ENCODE results near the gene KDM4B.

The KDM4B gene

DNA sequence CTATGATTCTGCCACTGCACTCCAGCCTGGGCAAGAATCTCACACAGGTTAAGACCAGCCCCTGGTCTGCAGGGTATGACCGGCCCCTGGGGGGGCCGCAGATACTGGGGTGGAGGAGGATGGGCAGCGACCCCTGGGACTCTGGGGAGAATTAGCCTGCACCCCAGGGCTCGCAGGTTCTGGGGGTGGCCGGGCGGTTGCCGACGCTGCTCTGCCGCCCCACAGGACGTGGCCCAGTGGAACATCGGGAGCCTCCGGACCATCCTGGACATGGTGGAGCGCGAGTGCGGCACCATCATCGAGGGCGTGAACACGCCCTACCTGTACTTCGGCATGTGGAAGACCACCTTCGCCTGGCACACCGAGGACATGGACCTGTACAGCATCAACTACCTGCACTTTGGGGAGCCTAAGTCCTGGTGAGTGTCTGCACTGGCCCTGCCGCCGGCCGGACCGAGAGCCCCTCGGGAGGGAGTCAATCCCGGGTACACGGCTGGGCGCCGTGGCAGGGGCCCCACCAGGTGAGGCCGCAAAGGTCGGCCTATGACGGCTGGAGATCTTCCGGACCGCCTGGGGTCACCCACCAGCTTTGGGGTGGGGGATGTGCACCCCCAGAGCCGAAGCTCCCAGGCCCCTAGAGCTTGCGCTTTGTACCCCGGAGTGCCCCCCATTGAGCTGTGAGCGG lies 78.5 kb downstream of the KDM4B start:
- peaks cover 2% of the 10 kb centered on the region for H3K36me3 ChIP-seq (ENCODE audit: control insufficient read depth, insufficient read depth, low read length)
- H3K4me1 ChIP-seq (ENCODE audit: control insufficient read depth, insufficient read depth, low read length): peaks cover 4% of the 10 kb centered on the region
- H3K27ac ChIP-seq (ENCODE audit: low read depth, low read length): no peak overlapping the region
- H3K4me3 ChIP-seq (ENCODE audit: low read length): no peak overlapping the region
- H3K27me3 ChIP-seq (ENCODE audit: control insufficient read depth, insufficient read depth, low read length): no peaks in the 10 kb centered on the region
- H3K9ac ChIP-seq (ENCODE audit: low read length): no peak overlapping the region

DNA sequence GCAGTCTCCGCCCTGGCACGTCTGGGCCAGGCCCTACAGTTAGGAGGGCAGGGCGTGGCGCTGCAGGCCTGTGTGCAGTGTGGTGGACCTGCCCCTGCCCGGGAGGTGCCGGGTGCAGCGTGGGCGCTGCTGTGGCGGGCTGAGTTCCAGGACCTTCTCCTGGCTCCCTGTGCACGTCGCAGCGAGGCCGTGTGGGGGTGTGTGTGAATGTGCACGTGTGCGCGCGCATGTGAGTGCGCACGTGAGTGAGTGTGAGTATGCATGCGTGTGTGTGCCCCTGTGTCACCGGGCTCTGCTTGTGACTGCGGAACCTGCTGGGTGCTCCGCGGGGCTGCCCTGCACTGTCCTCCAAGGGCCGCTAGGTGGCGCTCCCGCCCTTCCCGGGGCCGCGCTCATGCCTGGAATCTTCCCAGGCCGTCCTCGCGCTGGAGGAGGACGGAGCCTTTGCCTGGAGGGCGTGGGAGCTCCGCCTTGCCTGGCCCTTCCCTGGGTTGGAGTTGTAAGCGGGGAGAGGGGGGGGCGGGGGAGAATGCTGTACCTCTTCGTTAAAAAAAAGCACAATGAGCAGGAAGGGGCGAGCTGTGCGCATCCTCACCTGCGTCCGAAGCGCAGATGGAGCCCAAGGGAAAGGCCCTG lies 79.3 kb downstream of the KDM4B start:
- Histone ChIP-seq H3K36me3 (ENCODE audit: control insufficient read depth, insufficient read depth, low read length) (peaks cover 2% of the 10 kb centered on the region), H3K27me3 (ENCODE audit: control insufficient read depth, insufficient read depth, low read length) (no peaks in the 10 kb centered on the region), H3K9ac (ENCODE audit: low read length) (no peak overlapping the region), H3K4me1 (ENCODE audit: control insufficient read depth, insufficient read depth, low read length) (peaks cover 4% of the 10 kb centered on the region), H3K27ac (ENCODE audit: low read depth, low read length) (no peak overlapping the region), H3K4me3 (ENCODE audit: low read length) (no peak overlapping the region)

DNA sequence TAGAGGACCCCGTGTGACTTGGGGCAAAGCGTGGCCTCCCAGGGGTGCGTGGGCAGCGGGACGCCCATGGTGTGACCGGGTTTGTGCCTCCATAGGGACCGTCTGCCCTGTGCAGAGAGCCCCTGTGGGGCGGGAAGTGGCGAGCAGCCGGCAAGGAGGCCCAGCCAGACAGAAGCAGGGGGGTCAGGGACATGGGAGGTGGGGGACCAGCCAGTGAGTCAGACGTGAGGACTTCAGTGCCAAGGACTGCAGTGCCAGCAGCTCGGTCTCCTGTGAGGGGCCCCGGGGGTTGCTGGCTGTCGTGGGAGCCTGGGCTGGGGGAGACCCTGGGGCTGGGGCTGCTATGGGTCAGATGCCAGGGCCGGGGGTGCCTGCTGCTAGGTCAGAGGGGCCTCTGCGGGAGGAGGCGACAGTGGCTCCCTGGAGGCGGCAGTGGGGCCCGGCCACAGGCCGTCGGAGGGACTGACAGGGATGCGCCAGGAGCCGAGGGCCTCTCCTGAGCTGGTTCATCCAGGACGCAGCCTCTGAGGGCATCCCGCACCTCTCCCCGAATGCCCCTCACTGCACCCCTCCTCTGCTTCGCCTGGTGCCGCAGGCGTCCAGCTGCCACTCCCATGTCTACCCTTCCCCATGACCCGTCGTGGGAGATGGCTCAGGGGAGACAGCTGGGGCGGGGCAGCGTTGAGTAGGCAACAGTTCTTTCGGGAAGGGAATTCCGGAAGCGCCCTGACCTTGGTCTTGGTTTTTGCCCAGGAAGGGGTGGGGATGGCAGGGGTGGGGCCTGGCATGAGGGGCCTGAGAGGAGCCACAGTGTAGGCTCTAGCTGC lies 80.0 kb downstream of the KDM4B start:
- peaks cover 4% of the 10 kb centered on the region for H3K4me1 ChIP-seq (ENCODE audit: control insufficient read depth, insufficient read depth, low read length)
- no peak overlapping the region for H3K9ac ChIP-seq (ENCODE audit: low read length)
- peaks cover 3% of the 10 kb centered on the region for H3K36me3 ChIP-seq (ENCODE audit: control insufficient read depth, insufficient read depth, low read length)
- H3K4me3 ChIP-seq (ENCODE audit: low read length): no peak overlapping the region
- H3K27ac ChIP-seq (ENCODE audit: low read depth, low read length): no peak overlapping the region
- no peaks in the 10 kb centered on the region for H3K27me3 ChIP-seq (ENCODE audit: control insufficient read depth, insufficient read depth, low read length)

DNA sequence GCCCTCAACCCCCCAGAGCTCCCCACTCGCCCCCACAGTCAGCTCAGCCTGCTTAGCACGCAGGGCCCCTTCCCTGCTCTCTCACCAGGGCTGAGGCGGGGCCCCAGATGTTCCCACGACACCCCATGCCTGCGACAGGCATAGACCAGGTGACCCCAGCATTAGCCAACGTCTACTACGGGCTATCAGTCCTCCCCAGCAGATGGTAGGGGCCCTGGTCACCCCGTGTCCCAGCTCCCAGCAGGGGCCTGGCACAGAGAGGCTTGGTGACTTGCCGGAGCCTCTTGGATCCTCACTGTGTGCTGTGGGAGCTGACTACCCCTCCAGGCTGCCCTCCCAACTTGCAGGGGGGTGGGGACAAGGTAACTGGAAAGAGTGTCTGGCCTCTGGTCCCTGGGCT lies 80.6 kb downstream of the KDM4B start:
- Histone ChIP-seq H3K27me3 (ENCODE audit: control insufficient read depth, insufficient read depth, low read length) (no peaks in the 10 kb centered on the region), H3K36me3 (ENCODE audit: control insufficient read depth, insufficient read depth, low read length) (peaks cover 4% of the 10 kb centered on the region), H3K9ac (ENCODE audit: low read length) (no peak overlapping the region), H3K27ac (ENCODE audit: low read depth, low read length) (no peak overlapping the region), H3K4me1 (ENCODE audit: control insufficient read depth, insufficient read depth, low read length) (peaks cover 4% of the 10 kb centered on the region), H3K4me3 (ENCODE audit: low read length) (no peak overlapping the region)

DNA sequence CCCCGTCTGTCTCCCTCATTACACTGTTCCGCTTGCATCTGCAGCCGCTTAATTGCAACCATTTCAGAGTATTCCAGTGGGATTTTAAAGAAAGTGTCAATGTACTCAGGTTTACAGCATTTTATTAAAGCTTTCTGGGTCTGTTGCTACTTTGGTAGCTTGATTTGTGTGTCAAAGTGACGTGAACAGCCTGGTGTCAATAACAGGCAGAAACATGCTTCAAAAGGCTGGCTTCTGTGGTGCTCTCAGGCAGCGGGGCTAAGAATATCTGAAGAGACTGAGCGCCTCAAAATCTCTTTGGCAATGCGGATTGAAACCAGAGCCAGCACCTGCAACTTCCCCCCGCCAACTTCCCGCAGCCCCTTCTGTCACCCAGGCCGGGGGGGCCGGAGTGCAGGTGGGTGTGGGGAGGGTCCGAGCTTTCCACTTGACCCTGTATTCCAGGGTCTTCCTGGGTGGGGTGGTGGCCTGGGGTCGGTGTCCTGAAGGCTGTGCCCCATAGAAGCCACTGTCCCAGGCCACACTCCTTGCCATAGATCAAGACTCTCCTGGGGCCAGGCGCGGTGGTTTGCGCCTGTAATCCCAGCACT lies 81.2 kb downstream of the KDM4B start:
- Histone ChIP-seq H3K27me3 (ENCODE audit: control insufficient read depth, insufficient read depth, low read length) (no peaks in the 10 kb centered on the region), H3K4me3 (ENCODE audit: low read length) (no peak overlapping the region), H3K9ac (ENCODE audit: low read length) (no peak overlapping the region), H3K36me3 (ENCODE audit: control insufficient read depth, insufficient read depth, low read length) (peaks cover 4% of the 10 kb centered on the region), H3K27ac (ENCODE audit: low read depth, low read length) (no peak overlapping the region), H3K4me1 (ENCODE audit: control insufficient read depth, insufficient read depth, low read length) (peaks cover 4% of the 10 kb centered on the region)

DNA sequence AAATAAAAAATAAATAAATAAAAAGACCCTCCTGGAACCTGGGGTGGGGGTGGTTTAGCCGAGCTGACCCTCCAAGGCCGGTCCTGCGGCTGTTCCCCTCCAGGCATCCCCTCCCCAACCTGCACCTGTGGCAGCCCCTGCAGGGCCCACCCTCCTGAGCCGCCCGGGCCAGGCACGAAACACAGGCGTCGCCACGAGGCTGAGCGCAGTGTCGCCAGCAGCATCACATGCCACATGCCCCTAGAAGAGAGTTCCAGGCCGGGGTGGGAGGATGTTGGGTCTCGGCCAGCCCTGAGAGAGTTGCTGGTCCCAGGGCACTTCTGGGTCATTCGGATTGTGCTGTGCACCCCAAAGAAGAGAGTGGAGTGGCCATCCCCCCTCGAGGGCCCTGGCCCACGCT lies 82.0 kb downstream of the KDM4B start:
- Histone ChIP-seq H3K9ac (ENCODE audit: low read length) (no peak overlapping the region), H3K27me3 (ENCODE audit: control insufficient read depth, insufficient read depth, low read length) (no peaks in the 10 kb centered on the region), H3K36me3 (ENCODE audit: control insufficient read depth, insufficient read depth, low read length) (peaks cover 4% of the 10 kb centered on the region), H3K27ac (ENCODE audit: low read depth, low read length) (no peak overlapping the region), H3K4me3 (ENCODE audit: low read length) (no peak overlapping the region), H3K4me1 (ENCODE audit: control insufficient read depth, insufficient read depth, low read length) (peaks cover 4% of the 10 kb centered on the region)

DNA sequence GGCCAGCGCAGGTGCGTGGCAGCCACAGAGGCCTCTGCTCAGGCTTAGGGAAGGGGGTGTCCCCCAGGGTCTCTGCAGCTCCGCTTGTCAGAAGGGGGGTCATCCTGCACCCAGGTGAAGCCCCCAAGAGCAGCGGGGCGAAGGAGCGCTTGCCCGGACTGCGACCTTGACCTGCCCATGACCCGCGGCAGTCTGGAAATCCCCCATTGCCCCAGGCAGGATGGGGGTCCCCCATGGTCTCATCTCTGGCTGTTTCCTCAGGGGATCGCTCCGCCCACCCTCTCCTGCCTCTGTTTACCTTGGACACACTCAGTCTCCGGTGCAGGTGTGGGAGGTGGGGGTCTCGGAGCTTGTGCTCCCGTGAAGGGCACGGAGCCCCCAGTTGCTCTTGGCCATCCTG lies 82.7 kb downstream of the KDM4B start:
- H3K9ac ChIP-seq (ENCODE audit: low read length): no peak overlapping the region
- no peak overlapping the region for H3K27ac ChIP-seq (ENCODE audit: low read depth, low read length)
- no peak overlapping the region for H3K4me3 ChIP-seq (ENCODE audit: low read length)
- H3K36me3 ChIP-seq (ENCODE audit: control insufficient read depth, insufficient read depth, low read length): peaks cover 4% of the 10 kb centered on the region
- peaks cover 4% of the 10 kb centered on the region for H3K4me1 ChIP-seq (ENCODE audit: control insufficient read depth, insufficient read depth, low read length)
- H3K27me3 ChIP-seq (ENCODE audit: control insufficient read depth, insufficient read depth, low read length): no peaks in the 10 kb centered on the region

DNA sequence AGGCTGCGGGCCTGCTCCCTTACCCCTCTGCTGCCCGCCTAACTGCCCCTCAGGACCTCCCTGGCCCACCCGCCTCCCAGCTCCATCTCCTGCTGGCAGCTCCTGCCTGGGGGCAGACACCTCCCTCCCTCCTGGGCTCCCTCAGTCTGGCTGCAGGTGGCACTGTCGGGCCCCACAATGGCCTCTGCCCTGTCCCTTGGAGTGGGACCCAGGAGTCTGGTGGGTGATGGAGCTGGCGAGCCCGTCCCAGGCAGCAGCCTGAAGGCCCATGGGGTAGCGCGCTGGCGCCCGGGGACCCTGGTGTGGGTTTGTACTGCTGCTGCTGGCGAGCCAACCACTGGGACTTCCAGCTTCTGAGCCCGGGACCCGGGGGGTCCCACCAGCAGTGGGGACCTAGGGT lies 83.6 kb downstream of the KDM4B start:
- no peak overlapping the region for H3K4me3 ChIP-seq (ENCODE audit: low read length)
- no peak overlapping the region for H3K9ac ChIP-seq (ENCODE audit: low read length)
- no peak overlapping the region for H3K27ac ChIP-seq (ENCODE audit: low read depth, low read length)
- peaks cover 2% of the 10 kb centered on the region for H3K36me3 ChIP-seq (ENCODE audit: control insufficient read depth, insufficient read depth, low read length)
- no peaks in the 10 kb centered on the region for H3K27me3 ChIP-seq (ENCODE audit: control insufficient read depth, insufficient read depth, low read length)
- peaks cover 4% of the 10 kb centered on the region for H3K4me1 ChIP-seq (ENCODE audit: control insufficient read depth, insufficient read depth, low read length)

DNA sequence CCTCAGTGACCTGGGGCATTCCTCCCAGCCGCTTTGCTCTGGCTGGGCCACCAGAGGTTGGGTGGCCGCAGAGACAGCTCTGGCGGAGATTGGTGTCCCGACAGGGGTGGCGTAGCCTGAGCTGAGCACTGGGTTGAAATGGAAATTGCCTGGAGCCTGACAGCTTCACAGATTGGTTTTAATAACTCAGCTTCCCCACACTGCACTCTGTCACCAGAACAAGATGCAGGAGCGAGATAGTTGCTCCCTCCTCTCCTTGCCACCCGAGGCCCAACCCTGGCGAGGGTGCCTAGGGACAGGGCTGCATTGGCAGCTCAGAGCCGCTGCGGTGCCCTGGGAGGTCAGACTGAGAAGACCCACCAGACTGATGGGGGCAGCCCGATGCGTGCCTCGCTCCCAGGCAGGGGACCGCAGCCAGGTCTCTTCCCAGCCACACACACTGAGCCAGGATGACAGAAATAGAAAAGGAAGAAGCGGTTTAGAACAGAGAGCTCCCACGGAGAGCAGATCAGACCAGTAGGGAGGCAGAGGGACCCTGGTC lies 84.1 kb downstream of the KDM4B start:
- H3K27ac ChIP-seq (ENCODE audit: low read depth, low read length): no peak overlapping the region
- peaks cover 2% of the 10 kb centered on the region for H3K36me3 ChIP-seq (ENCODE audit: control insufficient read depth, insufficient read depth, low read length)
- H3K27me3 ChIP-seq (ENCODE audit: control insufficient read depth, insufficient read depth, low read length): no peaks in the 10 kb centered on the region
- peaks cover 4% of the 10 kb centered on the region for H3K4me1 ChIP-seq (ENCODE audit: control insufficient read depth, insufficient read depth, low read length)
- no peak overlapping the region for H3K9ac ChIP-seq (ENCODE audit: low read length)
- no peak overlapping the region for H3K4me3 ChIP-seq (ENCODE audit: low read length)

DNA sequence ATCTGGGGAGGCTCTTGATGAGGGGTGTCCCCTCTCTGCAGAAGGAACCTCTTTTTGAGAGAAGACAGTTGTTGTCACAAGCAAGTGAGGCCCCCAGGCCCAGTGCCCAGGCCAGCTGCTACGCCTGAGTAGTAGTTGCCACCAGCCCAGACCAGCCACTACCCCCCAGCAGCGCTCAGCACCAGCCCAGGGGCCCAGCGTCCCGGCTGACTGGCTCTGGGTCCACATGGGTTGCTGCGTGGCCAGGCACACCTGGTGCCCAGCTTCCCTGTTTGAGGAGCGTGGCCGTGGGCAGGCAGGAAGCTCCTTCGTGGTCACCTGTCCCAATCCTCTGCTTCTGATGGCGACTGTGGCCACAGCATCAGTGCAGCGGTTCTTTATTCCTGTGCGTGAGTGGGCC lies 84.7 kb downstream of the KDM4B start:
- Histone ChIP-seq H3K4me3 (ENCODE audit: low read length) (no peak overlapping the region), H3K27ac (ENCODE audit: low read depth, low read length) (no peak overlapping the region), H3K4me1 (ENCODE audit: control insufficient read depth, insufficient read depth, low read length) (peaks cover 2% of the 10 kb centered on the region), H3K36me3 (ENCODE audit: control insufficient read depth, insufficient read depth, low read length) (peaks cover 2% of the 10 kb centered on the region), H3K27me3 (ENCODE audit: control insufficient read depth, insufficient read depth, low read length) (no peaks in the 10 kb centered on the region), H3K9ac (ENCODE audit: low read length) (no peak overlapping the region)

DNA sequence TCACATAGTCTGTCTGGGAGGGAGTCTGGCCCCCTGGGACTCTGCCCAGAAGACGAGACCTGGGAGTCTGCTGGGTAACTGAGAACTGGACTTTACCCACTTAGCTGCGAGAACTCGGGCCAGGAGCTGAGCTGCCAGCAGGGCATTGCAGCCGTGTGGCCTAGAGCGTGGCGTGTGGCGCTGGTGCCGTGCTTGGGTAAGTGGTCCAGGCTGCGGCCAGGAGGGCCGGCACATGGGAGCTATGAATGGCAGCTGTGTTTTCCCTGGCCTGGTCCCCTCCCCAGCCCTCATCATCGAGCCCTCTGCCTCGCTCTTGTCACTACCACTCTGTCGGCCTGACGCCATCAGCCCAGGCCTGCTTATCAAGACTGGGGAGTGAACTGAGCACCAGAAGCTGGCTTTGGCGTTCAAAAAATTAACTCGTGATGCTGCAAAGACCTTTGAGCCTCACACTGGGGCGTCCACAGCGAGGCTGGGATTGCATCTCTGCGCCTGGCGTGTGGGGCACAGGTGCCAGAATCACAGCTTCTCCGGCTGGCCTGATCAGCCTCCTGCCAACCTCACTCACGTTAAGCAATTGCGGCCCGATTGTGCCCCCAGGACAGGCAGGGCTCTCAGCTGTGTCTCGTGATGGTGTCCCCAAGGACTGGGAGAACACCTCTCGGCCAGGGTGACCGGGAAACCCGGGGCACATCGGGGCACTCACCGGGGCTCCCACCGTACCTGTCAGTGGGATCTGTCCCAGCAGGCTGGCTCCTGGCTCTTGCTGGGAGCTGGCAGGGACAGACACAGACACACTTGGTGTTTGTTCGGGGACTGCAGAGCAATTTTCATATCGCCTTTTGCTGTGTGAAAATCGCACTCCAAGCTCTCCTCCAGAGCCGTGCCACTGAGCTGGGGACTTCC lies 85.9 kb downstream of the KDM4B start:
- Histone ChIP-seq H3K27ac (ENCODE audit: low read depth, low read length) (no peak overlapping the region), H3K4me1 (ENCODE audit: control insufficient read depth, insufficient read depth, low read length) (no peaks in the 10 kb centered on the region), H3K9ac (ENCODE audit: low read length) (no peak overlapping the region), H3K27me3 (ENCODE audit: control insufficient read depth, insufficient read depth, low read length) (no peaks in the 10 kb centered on the region), H3K36me3 (ENCODE audit: control insufficient read depth, insufficient read depth, low read length) (peaks cover 2% of the 10 kb centered on the region), H3K4me3 (ENCODE audit: low read length) (no peak overlapping the region)

Measured in rectal smooth muscle tissue (tissue), 1 donor.